HPDE6-E6E7 (cell line): ENCODE results near the gene TRIM67.
"Not testable (repeated sequence)": the region's sequence is repeated elsewhere in the genome, so short reads cannot be mapped to it uniquely, and the experiment has no call there.

Experiments
- DNase-seq: peaks from one replicate; pipeline ENCODE4 v3.0.0; 2011; ENCODE audit warnings: missing footprints; ENCODE audit errors: extremely low spot score

Gene TRIM67

DNA sequence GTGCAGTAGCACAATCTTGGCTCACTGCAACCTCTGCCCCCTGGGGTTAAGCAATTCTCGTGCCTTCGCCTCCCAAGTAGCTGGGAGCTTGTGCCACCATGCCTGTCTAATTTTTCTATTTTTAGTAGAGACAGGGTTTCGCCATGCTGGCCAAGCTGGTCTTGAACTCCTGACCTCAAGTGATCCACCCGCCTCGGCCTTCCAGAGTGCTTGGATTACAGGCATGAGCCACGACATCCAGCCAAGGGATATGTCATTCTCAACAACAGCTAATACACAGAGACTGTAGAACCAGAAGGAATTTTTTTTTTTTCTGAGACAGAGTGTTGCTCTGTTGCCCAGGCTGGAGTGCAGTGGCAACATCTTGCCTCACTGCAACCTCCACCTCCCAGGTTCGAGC lies 3.7 kb upstream of the TRIM67 start:
- DNase-seq = not testable (repeated sequence)

DNA sequence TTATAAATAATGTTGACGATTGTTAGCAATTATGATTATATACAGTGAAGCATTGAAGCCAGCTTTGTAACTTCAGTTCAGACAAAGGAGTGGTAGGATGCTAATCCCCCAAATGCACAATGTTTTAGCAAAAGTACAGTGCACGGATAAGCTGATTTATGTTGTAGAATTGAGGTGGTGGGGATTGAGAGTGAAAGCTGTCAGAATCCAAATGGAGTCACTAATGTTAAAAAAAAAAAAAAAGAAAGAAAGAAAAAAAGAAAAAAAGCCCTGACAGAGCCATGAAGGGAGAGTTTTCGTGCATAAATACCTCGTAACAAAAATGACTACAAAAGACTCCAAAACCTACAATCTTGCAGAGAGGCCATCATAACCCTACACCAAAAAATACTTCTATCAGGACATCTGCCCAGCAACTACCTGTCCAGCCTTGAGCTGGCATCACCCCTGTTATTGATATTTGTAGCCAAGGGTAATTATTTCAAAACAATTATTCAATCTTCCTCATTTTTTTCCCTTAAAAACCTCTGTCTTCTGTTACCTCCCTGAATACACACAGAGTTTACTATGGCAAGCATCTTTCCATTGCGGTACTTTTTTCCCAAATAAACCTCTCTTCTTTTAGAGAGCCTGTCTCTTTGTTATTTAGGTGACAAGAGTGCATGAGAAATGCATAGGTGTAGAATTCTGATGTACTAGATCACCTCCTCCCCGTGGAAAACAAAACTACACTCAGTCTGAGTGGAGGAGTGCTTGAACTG lies 2.5 kb upstream of the TRIM67 start:
- no peak for DNase-seq

DNA sequence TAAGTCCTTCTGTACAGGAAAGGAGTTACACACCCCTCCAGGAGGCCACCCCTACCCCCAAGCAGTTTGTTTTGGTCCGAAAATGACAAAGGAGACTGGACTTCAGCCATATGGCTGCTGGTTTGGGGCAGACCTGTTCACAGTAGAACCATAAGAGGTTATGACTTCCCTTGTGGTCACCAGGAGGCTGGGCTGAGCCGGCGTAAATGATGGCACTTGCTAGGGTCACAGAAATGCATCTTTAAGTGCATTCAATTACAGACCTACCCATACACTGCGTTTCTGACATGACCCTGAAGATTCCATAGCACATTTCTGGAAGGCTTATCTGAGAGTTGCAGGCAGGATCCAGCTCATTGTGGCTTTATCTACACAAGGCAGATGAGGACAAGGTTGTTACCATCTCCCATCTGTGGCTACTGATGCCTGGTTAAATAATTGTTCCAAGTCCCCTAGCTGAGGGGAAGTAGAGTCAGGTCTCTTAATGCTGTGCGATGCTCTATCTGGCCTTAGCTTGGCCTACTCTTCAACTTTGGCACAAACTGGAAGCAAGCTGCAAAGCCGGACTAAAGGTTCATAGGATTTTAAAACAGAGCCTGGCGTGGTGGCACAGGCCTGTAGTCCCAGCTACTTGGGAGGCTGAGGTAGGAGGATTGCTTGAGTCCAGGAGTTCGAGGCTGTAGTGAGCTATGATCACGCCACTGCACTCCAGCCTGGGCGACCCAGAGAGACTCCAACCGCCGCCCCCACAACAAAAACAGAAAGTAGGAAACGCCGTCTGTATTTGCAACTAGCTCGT lies 1.7 kb upstream of the TRIM67 start:
- no peak for DNase-seq

DNA sequence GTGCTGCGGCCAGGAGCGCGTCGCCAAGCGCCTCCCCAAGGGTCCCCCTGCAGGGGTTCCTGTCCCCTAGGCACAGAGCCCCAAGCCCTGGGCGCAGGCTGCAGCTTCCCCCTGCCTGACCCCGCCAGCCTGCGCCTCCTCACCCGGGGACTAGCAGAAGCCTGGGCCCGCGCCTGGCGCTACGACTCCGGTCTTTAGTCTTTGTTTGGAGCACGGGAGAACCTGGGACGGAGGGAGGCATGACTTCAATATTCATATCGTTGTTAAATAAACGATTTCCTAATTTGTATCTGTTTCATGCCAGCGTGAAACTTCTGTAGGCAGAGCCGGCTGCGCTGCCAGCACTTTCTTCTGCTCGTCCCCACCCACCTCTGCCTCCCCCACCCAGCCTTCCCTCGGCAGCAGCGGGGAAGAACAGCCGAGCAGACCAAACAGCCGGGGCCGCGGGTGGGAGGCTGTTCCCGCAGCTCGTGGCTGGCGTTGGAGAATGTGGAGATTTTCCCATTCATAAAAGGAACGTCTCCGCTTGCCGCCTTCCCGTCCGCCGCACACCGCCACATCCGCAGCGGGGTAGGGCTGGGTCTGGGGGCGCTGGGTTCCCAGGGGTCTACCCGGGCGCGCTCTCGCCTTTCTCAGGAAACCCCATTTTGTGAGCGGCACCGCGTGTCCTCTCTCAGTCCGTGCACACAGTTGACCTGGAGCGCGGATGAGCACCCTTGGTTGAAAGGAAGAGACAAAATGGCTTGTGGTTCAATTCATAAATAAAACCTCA lies 777 bp upstream of the TRIM67 start:
- DNase-seq = no peak

DNA sequence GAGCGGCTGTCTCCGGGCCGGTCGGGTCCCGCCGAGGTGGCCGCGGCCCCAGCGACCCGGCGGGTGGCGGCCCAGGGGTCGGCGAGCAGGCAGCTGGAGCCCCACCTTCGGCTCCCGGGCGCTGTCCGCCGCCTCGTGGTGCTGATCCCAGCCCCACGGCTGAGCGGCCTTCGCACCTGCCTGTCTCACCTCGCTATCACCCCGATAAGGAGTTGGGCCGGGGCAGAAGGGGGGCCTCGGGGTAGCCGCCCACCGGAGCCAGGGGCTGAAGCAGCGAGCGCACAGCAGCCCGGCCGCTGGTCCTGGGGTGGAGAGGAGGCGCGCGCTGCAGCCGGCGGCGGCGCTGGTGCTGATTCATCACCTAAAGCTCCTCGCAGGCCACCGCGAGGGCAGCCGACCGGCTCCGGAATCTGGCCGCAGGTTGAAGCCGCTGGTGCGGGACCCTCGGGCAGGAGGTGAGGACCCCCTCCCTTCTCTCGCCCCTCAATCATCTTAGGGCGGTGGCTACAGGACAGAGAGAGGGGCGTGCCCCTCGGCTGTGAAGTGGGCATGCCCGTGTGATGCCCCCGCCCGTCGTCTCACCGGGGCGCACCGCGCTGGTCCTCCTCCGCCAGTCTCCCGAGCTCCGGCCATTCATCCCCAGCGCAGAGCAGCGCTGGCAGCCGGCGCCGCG lies 575 bp downstream of the TRIM67 start:
- peak; percentile 33 for DNase-seq

DNA sequence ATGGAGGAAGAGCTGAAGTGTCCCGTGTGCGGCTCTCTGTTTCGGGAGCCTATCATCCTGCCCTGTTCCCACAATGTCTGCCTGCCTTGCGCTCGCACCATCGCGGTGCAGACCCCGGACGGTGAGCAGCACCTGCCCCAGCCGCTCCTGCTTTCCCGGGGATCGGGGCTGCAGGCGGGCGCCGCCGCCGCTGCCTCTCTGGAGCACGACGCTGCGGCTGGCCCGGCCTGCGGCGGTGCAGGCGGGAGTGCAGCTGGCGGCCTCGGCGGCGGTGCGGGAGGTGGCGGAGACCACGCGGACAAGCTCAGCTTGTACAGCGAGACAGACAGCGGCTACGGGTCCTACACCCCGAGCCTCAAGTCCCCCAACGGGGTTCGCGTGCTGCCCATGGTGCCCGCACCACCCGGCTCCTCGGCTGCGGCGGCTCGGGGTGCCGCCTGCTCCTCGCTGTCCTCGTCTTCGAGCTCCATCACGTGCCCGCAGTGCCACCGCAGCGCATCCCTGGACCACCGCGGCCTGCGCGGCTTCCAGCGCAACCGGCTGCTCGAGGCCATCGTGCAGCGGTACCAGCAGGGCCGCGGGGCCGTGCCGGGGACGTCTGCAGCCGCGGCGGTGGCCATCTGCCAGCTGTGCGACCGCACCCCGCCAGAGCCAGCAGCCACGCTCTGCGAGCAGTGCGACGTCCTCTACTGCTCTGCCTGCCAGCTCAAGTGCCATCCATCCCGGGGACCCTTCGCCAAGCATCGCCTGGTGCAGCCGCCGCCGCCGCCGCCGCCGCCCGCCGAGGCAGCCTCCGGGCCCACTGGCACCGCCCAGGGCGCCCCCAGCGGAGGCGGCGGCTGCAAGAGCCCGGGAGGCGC lies 1.3 kb downstream of the TRIM67 start:
- DNase-seq = no peak

DNA sequence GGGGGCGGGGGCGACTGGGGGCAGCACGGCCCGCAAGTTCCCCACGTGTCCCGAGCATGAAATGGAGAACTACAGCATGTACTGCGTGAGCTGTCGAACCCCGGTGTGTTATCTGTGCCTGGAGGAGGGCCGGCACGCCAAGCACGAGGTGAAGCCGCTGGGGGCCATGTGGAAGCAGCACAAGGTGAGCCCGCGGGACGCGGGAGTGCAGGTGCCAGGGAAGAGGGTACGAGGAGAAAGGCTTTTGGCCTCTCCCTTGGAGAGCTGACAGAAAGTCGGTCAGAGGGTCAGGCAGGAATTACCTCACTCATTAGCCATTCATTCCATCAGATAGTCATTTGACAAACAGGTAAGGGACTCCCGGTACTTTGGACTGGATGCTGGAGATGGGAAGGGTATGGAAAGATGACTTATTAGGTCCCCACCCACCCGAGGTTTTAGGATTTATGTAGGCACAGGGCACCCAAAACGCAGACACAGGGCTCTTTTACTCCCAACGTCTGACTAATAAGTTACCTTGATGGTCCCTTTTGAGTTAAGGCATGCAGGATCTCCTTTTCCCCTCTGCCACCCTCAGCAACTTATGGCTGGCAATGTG lies 2.1 kb downstream of the TRIM67 start:
- DNase-seq = no peak

DNA sequence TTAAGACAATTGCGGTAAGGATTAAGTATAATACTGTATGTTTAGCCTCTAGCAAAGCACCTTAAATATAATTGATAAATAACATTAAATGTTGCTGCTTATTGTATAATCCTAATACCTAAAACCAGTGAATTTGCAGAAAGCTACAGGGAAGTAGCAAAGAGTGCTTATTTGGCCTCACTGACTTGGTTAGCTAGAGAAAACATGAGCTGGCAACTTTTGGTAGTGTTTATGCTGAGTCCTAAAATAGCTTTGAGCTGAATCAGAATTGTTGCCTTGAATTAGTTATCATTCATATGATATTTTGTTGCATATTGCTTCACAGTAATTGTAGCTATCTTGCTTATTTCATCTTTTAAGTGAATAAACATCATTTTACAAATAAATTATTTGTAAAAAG lies 3.5 kb downstream of the TRIM67 start:
- DNase-seq = no peak

DNA sequence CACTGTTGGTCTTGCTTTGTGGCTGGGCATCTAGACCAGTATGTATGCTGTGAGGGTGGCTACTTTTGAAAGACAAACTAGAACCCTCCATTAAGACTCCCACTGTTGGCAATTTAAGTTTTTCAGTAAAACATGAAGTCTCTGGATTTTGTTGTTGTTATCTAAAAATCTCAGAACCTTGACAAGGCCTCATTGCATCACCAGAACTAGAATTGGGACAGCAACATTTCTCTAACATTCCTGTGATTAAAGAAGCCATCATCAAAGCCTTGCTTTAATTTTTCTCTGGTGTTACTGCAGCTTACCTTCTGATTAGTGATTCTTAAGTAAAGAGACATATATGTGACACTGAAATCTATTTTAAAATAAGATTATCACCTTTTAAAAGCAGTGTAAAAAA lies 4.5 kb downstream of the TRIM67 start:
- DNase-seq = no peak

DNA sequence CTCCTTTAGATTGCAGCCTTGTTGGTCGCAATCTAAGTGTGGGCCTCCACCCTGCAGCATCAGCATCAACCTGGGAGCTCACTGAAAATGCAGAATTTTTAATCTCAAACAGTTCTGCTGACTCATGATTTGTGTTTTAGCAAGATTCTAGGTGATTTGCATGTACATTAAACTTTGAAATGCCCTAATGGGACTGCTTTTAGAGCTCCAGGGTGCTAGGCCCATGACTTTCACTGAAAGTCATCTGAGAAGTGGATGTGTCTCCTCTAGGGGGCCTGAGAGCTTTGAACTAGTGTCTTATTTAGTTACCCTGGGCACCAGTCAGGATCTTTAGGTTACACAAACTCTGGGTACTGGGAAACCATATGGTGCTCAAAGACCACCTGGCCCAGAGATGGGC lies 9.0 kb downstream of the TRIM67 start:
- no peak for DNase-seq

DNA sequence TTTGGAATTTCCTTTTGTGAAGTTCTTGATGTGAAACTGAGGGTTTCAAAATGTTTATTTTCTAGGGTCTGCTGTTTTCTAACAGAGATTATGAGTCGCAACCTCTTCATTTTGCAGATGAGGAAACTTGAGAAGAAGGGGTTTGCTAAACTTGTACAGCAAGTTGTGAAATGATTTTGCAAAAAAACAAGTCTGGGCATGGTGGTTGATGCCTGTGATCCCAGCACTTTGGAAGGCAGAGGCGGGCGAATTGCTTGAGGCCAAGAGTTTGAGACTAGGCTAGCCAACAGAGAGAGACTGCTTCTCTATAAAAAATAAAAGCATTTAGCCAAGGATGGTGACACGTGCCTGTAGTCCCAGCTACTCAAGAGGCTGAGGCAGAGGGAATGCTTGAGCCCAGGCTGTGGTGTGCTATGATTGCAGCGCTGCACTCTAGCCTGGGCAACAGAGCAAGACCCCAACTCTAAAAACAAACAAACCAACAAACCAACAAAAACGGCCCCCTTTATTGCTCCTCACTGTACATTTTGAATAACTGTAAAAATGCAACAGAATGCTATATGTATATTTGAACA lies 9.9 kb downstream of the TRIM67 start:
- DNase-seq = no peak

DNA sequence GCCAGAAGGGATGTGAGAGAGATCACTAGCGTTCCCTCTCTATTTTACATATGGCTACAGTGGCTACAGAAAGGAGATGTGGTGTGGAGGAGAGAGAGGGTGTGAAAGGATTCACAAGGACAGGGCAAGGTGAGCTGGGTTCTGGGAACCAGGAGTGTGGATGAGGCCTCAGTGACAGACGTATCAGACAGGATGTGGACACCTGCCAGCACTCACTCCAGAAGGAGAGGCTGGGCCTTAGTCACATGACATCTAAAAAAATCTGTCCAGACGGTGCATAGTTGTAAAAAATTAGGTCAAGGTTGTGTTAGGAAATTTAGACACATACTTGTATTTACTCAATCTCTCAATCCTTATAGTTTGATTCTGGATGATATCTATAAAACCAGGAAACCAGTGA lies 10.6 kb downstream of the TRIM67 start:
- no peak for DNase-seq

DNA sequence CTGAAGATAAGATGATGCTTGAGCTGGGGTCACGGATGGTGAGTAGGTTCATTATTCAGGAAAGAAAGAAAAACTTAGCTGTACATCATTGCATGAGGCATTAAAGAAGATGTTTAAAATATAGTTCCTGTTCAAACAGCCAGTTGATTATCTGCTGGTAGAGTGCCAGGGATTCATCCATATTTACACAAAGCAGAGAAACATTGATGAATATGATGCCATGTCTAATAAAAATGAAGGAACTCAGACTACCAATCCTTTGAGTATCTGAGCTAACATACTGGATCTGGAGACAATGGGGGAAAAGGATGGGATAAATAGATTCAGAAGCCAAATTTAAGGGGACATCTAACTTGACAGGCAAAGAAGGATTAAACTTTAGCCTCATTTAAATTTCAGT lies 14.6 kb downstream of the TRIM67 start:
- no peak for DNase-seq

DNA sequence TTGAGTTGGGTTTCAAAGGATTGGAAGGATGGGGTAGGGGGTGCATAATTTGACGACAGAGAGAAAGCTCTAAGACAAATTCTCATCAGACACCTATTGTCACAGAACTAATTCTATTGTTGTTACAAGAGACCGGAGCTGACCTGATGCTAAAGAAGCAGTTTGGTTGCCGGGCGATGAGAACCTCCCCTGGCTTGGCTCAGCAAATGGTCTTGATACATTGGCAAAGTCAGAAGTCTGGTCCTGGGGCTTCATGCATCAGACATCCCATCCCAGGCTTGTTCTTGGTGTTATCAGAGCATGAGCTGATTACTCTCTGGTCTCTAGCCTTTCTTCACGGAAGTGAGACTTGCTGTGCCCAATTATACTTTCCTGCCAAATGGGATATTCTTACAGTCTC lies 15.4 kb downstream of the TRIM67 start:
- no peak for DNase-seq

DNA sequence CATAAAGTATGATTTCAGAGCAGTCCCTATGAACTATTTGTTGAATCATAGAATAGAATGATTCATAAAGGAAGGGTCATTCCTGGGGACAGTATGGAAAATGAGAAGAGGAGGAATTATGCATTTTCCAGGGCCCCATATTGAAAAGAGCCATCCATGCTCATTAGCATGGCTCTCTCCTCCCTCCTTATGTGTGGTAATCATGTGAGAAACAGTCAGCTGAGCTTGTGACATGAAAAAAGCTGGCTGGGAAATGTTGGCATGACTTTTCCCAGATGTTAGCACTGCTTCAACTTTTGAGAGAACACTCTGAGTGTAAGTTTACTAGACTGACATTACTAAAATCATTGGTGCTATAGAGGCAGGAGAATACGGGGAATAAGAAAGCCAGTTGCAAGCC lies 16.1 kb downstream of the TRIM67 start:
- no peak for DNase-seq

DNA sequence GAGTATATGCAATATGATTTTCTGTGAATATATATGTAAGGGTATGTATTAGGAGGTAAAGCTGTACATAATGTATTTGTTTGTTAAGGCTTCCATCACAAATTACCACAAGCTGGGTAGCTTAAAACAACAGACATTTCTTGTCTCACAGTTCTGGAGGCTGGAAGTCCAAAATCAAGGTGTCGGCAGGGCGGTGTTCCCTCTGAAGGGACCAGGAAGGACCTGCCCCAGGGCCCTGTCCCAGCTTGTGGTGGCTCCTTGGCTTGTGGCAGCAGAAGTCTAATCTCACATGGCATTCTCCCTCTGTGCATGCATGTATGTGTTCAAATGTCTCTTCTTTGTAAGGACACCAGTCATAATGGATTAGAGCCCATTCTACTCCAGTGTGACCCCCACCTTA lies 17.1 kb downstream of the TRIM67 start:
- DNase-seq = no peak

DNA sequence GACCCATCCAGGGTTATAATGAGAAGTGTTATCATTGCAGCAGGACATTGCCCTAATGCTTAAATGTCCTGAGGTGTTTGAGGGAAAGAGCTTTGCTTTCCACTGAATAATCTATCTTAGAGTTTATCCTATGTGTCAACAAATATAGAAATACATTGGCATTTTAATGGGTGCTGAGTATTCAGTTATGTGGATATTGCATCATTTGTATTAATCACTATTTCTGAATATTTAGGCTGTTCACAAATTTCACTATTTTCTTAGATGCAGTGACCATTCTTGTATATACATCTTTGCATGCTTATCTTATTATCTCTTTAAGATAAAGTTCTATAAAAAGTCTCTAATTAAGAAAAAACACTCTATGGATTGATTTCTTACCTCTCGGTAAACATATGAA lies 18.2 kb downstream of the TRIM67 start:
- no peak for DNase-seq

DNA sequence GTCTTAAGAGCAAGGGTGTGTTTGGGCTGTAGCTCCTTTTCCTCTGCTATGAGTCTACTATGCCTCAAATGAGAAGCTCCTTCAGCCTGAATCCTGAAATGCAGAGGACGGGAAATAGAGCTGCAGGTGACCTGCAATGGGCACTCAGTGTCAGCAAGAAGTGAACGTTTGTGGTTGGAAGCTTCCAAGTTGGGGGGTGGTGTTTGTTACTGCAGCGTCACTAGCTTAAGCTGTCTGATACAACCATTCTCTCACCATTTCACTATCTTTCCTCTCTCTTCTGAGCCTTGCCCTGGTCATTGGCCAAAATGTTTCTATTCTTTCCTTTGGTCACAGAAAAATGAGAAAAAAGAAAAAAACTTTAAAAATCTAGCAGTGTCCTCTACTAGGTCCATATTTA lies 19.4 kb downstream of the TRIM67 start:
- DNase-seq = no peak

DNA sequence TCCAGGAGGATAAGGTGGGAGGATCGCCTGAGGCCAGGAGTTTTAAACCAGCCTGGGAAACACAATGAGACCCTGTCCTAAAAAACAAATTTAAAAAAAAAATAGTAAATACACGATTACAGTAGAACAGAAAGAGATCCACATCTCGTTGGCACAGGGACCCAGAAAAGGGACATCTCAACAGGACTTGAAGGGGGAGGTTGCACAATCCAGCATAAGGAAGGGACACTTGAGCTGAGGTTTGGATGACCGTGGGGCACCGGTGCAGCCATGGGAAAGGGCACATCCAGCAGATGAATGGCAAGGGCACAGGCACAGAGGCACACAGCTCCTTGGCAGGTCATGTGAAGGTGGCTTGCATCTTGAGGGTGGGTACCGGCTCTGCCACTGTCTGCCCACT lies 20.5 kb downstream of the TRIM67 start:
- DNase-seq = no peak
